HG03354 (cell line): Measurements from ENCODE around the gene EDEM2.
"Not testable (repeated sequence)": the region's sequence is repeated elsewhere in the genome, so short reads cannot be mapped to it uniquely, and the experiment has no call there.

Experiments
- ATAC-seq: cut with Tn5 transposase; IDR thresholded peaks from one replicate; pipeline ENCODE4 v1.9.1; 2021; ENCODE audit warnings: mild to moderate bottlenecking; ENCODE audit not compliant: unreplicated experiment, poor library complexity, severe bottlenecking

EDEM2 gene

DNA sequence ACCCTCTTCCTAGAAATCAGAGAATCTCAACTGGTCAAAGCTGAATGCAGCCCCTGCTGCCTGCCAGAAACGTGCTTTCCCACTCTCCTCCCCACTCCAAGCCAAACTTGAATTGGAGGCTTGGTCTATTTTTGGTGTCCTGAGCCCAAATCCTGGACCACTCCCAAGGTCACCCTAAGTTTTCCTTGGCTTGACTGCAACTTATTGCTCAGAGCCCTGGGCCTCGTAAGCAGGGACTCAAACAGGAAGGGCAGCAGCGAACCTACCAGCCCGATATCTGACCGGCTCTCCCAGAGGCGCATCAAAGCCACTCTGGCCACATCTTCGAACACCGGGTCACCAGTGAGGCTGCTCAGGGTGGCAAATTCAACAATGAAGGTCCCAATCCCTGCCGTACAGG lies 12.7 kb downstream of the EDEM2 start:
- no peak for ATAC-seq

- no peak for ATAC-seq
These were observed 13.4 kb downstream of the EDEM2 start for GRCh38 chr20:35133735-35134134.

DNA sequence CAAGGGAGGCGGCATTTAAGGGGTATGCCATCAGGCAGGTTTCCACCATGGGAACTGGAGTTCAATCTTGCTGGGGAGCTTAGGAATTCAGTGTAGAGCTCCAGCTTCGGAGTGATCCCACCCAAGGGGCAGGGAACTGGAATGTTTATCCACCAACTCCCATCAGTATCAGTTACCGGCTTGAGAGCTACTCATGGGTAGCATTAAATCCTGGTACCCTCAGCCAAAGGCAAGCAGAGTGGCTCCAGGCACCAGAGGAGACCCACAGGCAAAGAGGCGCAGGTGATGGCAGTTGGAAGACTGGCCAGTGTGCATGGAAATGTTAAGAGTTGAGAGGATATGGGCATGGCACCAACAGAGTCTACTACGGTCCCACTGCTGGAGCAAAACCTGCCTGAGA lies 14.1 kb downstream of the EDEM2 start:
- ATAC-seq, result no peak

- ATAC-seq, result no peak
These were observed 15.2 kb downstream of the EDEM2 start for GRCh38 chr20:35131934-35132333.

- ATAC-seq, result no peak
These were observed 17.5 kb downstream of the EDEM2 start for GRCh38 chr20:35129647-35130069.

- ATAC-seq, result no peak
These were observed 21.4 kb downstream of the EDEM2 start for GRCh38 chr20:35125753-35126152.

- no peak for ATAC-seq
These were observed 24.3 kb downstream of the EDEM2 start for GRCh38 chr20:35122756-35123405.

DNA sequence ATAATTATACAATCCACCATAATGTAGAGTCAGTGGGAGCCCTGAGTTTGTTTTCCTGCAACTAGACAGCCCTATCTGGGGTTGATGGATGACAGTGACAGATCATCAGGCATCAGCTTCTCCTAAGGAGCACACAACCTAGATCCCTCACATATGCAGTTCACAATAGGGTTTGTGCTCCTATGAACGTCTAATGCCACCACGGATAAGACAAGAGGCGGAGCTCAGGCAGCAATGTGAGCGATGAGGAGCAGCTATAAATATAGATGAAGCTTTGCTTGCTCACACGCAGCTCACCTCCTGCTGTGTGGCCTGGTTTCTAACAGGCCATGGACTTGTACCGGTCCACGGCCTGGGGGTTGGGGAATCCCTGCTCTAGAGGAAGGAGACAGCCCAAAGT lies 25.9 kb downstream of the EDEM2 start:
- no peak for ATAC-seq

- no peak for ATAC-seq
These were observed 27.0 kb downstream of the EDEM2 start for GRCh38 chr20:35120012-35120701.

- no peak for ATAC-seq
These were observed 29.5 kb downstream of the EDEM2 start for GRCh38 chr20:35117629-35118028.

DNA sequence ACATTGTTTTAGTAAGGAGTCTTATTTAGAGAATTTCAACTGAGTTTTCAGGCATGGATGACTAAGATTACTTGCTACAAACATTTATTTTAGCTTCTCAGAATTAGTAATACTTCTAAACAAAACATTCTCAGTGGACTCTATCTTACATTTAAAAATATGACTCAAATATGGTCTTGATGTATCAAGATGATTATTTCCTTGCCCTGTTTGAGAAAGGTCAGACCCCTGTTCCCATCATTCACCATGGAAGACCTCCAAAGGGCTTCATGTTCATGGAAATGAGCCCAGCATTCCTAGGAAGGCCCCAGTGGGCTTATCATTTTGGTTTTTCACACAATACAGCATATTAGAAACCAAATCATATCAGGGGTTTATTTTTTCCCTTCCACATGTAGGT lies 29.9 kb downstream of the EDEM2 start:
- ATAC-seq, result no peak

- no peak for ATAC-seq
These were observed 30.9 kb downstream of the EDEM2 start for GRCh38 chr20:35116258-35116657.

GRCh38 chr20:35115606-35116005 lies 31.5 kb downstream of the EDEM2 start:
- no peak for ATAC-seq

- not testable (repeated sequence) for ATAC-seq
These were observed 34.9 kb downstream of the EDEM2 start for GRCh38 chr20:35112276-35112675.

DNA sequence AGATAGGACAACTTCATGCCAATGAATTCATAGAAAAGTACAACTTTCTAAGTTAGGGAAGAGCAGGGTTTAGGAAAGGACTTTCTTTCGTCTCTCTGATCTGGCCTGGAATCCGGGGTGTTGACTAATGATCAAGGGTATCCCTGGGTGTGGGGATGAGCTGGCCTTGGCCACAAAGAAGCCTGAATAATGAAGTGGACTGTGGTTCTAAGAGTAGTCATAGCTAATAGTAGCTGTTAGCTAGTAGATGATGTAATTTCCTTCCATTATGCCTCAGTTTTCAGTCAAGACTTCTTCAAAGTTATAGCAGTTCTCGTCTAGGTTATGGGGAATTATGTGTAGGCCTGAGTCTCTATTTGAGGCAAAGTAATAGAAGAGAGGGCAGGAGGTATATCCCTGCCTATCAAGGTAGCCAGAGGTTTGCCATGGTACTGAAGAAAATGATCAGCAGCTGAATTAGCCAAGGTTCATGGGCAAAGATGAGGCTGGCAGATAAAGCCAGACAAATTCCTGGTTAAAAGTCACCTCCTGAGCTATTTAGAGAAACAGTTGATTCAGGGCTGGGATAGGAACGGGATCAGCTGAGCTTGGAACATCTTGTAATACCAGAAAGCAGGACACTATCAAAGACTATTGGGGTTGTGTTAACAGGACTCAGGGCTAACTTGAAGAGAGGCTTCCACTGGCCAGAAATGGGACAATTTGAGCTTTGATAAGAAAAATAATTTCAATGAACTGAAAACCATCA lies 35.8 kb downstream of the EDEM2 start:
- no peak for ATAC-seq

DNA sequence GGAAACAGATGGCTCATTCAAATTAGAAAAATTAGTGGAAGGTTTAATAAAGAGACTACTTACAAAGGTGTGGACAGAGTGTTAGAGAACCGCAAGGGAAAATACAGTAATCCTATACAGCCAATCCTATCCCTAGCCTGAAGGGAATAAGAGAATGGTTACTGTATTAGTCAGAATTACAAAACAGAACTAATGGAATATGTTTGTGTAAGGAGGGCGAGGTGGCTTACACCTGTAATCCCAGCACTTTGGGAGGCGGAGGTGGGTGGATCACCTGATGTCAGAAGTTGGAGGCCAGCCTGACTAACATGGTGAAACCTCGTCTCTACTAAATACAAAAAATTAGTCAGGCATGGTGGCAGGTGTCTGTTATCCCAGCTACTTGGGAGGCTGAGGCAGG lies 38.2 kb downstream of the EDEM2 start:
- ATAC-seq, result no peak

DNA sequence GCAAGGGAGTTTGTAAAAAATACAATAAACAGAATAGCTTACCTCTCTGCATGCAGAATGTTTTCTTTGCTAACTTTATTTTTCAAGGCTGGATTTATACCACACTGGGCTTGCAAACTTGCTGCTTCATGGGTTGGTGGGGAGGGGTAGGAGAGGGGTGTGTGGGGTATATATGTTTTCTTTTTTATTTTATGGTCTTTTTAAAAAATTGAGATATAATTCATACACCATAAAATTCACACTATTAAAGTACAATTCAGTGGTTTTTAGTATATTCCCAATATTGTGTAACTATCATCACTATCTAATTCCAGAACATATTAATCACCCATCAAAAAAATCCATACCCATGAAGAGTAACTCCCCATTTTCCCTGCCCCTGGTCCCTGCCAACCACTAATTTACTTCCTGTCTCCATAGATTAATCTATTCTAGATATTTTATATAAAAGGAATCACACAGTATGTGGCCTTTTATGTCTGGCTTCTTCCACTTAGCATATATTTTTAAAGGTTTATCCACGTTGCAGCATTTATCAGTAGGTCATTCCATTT lies 40.2 kb downstream of the EDEM2 start:
- ATAC-seq, result no peak

DNA sequence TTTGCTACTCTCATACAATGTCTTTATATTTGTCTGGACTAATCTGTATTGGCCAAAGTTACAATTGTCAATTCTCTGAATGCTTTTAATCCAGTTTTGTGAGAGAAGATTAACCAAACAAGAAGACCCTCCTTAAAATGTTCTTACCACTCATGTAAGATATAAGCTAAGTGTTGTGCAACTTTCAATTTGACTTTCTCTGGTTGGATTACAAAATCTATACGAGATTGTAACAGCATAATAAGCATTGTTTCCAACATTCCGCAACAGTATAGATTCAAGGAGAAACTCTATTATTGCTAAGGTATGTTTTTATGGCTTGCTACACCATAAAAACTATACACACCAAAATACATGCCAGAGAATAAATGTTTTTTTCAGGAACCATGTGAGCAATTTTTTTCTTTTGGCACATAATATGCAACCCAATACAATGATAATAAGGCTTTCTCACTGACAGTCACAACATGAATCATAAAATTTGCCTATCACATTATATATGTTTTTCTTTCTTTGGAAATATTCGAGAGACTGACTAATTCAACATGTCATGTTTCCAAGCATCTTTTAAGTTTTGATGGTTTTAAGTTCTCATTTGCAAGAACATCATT lies 42.3 kb downstream of the EDEM2 start:
- no peak for ATAC-seq

DNA sequence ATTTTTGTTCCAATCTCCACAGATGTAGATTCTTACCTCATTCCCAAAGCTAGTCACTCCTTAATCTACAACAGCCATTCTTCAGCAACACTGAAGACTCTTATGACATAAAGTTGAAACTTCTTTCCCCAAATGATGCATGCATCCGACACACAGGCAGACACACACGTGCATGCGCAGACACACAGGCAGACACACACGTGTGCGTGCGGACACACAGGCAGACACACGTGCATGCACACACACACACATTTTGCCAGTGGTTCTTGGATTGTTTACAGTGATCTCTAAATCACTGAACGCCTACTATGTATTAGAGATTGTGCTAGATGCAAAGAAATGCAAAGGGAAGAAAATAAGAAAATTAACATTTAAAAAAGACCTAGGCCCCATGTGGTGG lies 45.5 kb downstream of the EDEM2 start:
- ATAC-seq, result no peak

GRCh38 chr20:35093267-35093884 lies 53.8 kb downstream of the EDEM2 start:
- no peak for ATAC-seq
